Measurements from ENCODE around the gene CLPSL2.

Gene CLPSL2

GRCh38 chr6:35736253-35736894 lies 40.0 kb upstream of the CLPSL2 start:
- H3K27ac ChIP-seq, result peak overlapping the region; percentile 100
- ChIA-PET CTCF (interaction anchor here (0.5 to 3.9 kb wide), 27 partner anchors 10 to 681 kb away, joined by 3 to 25 read pairs (median 4); no protein-coding TSS in a partner anchor), POLR2A (ENCODE audit: low non-redundant PET) (no interaction called here)
- peak; percentile 78 for DNase-seq (ENCODE audit: low spot score)
- peak; percentile 93 for TF ChIP-seq CTCF (conservative IDR thresholded peaks at IDR 0.05; ENCODE audit: low read depth)

GRCh38 chr6:35736982-35737412 lies 39.4 kb upstream of the CLPSL2 start, which contains the start of gene ARMC12:
ARMC12 (plus strand) TSS chr6:35737032; CDS start chr6:35737109, 77 bp downstream.
- DNase-seq (ENCODE audit: low spot score), result no peak
- POLR2A ChIA-PET (ENCODE audit: low non-redundant PET), result no interaction called here
- no peak for TF ChIP-seq CTCF (conservative IDR thresholded peaks at IDR 0.05; ENCODE audit: low read depth)
- peak within 1 kb of the TSS; percentile 100 for H3K27ac ChIP-seq
- CTCF ChIA-PET, result interaction anchor here (0.5 to 3.9 kb wide), 36 partner anchors 9 to 733 kb away, joined by 3 to 25 read pairs (median 4); partner anchors contain the start of gene DEF6

GRCh38 chr6:35737413-35738211 lies 38.8 kb upstream of the CLPSL2 start:
- peak; percentile 87 for TF ChIP-seq CTCF (conservative IDR thresholded peaks at IDR 0.05; ENCODE audit: low read depth)
- DNase-seq (ENCODE audit: low spot score), result peak; percentile 72
- ChIA-PET CTCF (interaction anchor here (0.6 to 3.9 kb wide), 25 partner anchors 13 to 733 kb away, joined by 3 to 25 read pairs (median 4); partner anchors contain the start of gene DEF6), POLR2A (ENCODE audit: low non-redundant PET) (no interaction called here)
- H3K27ac ChIP-seq, result peak overlapping the region; percentile 100

- ChIA-PET CTCF (interaction anchor here (0.6 to 1.4 kb wide), 3 partner anchors 17 to 216 kb away, joined by 3 read pairs; no protein-coding TSS in a partner anchor), POLR2A (ENCODE audit: low non-redundant PET) (interaction anchor here (0.5 kb wide), 1 partner anchor 392 kb away, joined by 3 read pairs; no protein-coding TSS in a partner anchor)
- H3K27ac ChIP-seq, result no peak overlapping the region
- no peak for TF ChIP-seq CTCF (conservative IDR thresholded peaks at IDR 0.05; ENCODE audit: low read depth)
- no peak for DNase-seq (ENCODE audit: low spot score)
These were observed 36.5 kb upstream of the CLPSL2 start for GRCh38 chr6:35739645-35740524.

GRCh38 chr6:35742842-35743241 lies 33.6 kb upstream of the CLPSL2 start:
- POLR2A ChIA-PET (ENCODE audit: low non-redundant PET), result no interaction called here
- CTCF ChIA-PET, result interaction anchor here (1.3 kb wide), 1 partner anchor 353 kb away, joined by 3 read pairs; no protein-coding TSS in a partner anchor
- DNase-seq (ENCODE audit: low spot score), result no peak
- no peak for TF ChIP-seq CTCF (conservative IDR thresholded peaks at IDR 0.05; ENCODE audit: low read depth)
- no peak overlapping the region for H3K27ac ChIP-seq

All from RWPE1 (cell line).